ENCODE measurements around the gene RASGRP3. TPM values are rescaled to one million over a fixed set of nuclear protein-coding genes. Genes with fewer than 3 reads are reported as not detected.

RASGRP3 gene
- total RNA-seq, 1 experiment from 2014 or later: 0.59 TPM

DNA sequence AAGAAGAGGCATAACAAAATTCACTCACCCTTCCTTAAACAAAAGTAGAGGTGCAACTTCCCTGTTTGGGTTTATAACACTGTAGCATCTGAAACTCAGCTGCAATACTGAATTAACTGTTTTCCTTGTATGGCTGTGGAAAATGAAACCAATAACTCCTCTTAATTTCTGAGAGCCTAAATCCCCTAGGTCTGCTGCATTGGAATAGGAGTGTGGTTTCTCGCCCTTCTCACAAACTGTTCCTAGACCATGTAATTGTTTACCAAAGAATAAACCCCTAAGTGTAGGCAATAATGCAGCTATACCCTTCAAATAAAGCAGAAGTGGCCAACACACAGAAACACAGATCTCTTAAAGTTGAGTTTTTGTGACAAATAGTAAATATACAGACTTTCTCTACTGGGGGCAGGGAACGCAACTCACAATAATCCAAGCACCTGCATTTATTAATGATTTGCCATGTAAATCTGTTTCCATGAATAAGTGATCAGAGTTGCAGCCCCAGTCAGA, 52.0 kb downstream of the RASGRP3 start:
- DNase-seq (ENCODE audit: low read depth, low spot score) (no peak), ATAC-seq (no peak)
- CTCF ChIA-PET: no interaction called here
- Histone ChIP-seq H3K9me3 (ENCODE audit: control insufficient read depth in 1 of 2, insufficient read depth in 1 of 2, low read depth in 1 of 2, low read length in 2 of 2) (no peaks in the 10 kb centered on the region), H3K27me3 (ENCODE audit: insufficient read depth, low read length) (no peaks in the 10 kb centered on the region), H3K9me2 (ENCODE audit: insufficient read depth) (0 out of 2 replicates have a peak, but pooled peaks cover 2% of the 10 kb centered on the region), H3K79me2 (ENCODE audit: insufficient read depth, low read length) (no peaks in the 10 kb centered on the region), H3K4me3 (replicated peaks in 1 of 2; ENCODE audit: low read depth in 1 of 2, low read length in 2 of 2) (no peak overlapping the region), H3K36me3 (ENCODE audit: control insufficient read depth in 1 of 2, insufficient read depth in 2 of 2, low read length in 2 of 2) (no peaks in the 10 kb centered on the region), H2AFZ (ENCODE audit: low read depth, low read length, poor library complexity, severe bottlenecking) (no peak overlapping the region), H3K4me2 (ENCODE audit: low read length) (no peak overlapping the region), H3K4me1 (ENCODE audit: control insufficient read depth in 1 of 2, insufficient read depth in 2 of 2, low read length in 2 of 2) (peaks cover 0 to 4% of the 10 kb centered on the region in 2 experiments; a peak in 1 of 4 replicates), H3K27ac (ENCODE audit: low read depth, low read length) (no peak overlapping the region), H4K20me1 (ENCODE audit: insufficient read depth) (no peaks in the 10 kb centered on the region), H3K9ac (ENCODE audit: low read length) (no peak overlapping the region)
- POLR2A ChIA-PET: no interaction called here
- BruUV-seq (replicated peaks): no TSS peak
- TF ChIP-seq RAD21 (IDR thresholded peaks at IDR 0.05; ENCODE audit: low read depth) (no peak), CEBPB (IDR thresholded peaks at IDR 0.05; ENCODE audit: low read depth) (no peak), EGR1 (IDR thresholded peaks at IDR 0.05; ENCODE audit: low read depth) (no peak), POLR2A (IDR thresholded peaks at IDR 0.05; ENCODE audit: borderline replicate concordance, extremely low read depth, insufficient read depth, insufficient read length) (no peak), ZFX (IDR thresholded peaks at IDR 0.05) (no peak), FOSL1 (IDR thresholded peaks at IDR 0.05; ENCODE audit: low read depth) (no peak), ELF1 (IDR thresholded peaks at IDR 0.05; ENCODE audit: borderline replicate concordance, low read depth) (no peak)
- RAD21 ChIA-PET (ENCODE audit: low non-redundant PET in 1 of 2, low total read pairs in 2 of 2, uncharacterized antibody in 2 of 2, unreplicated experiment in 2 of 2): no interaction called here
- intact Hi-C loops (cut with micrococcal nuclease): no loop called here

GRCh38 chr2:33529771-33530481, 53.5 kb downstream of the RASGRP3 start:
- Histone ChIP-seq H3K4me2 (ENCODE audit: low read length) (no peak overlapping the region), H3K4me3 (replicated peaks in 1 of 2; ENCODE audit: low read depth in 1 of 2, low read length in 2 of 2) (no peak overlapping the region), H2AFZ (ENCODE audit: low read depth, low read length, poor library complexity, severe bottlenecking) (peak overlapping the region; percentile 87), H3K79me2 (ENCODE audit: insufficient read depth, low read length) (no peaks in the 10 kb centered on the region), H3K9me2 (ENCODE audit: insufficient read depth) (0 out of 2 replicates have a peak, but pooled peaks cover 2% of the 10 kb centered on the region), H3K27ac (ENCODE audit: low read depth, low read length) (no peak overlapping the region), H3K9ac (ENCODE audit: low read length) (no peak overlapping the region), H4K20me1 (ENCODE audit: insufficient read depth) (no peaks in the 10 kb centered on the region), H3K27me3 (ENCODE audit: insufficient read depth, low read length) (no peaks in the 10 kb centered on the region), H3K4me1 (ENCODE audit: control insufficient read depth in 1 of 2, insufficient read depth in 2 of 2, low read length in 2 of 2) (peaks cover 0 to 4% of the 10 kb centered on the region in 2 experiments; a peak in 1 of 4 replicates), H3K36me3 (ENCODE audit: control insufficient read depth in 1 of 2, insufficient read depth in 2 of 2, low read length in 2 of 2) (no peaks in the 10 kb centered on the region), H3K9me3 (ENCODE audit: control insufficient read depth in 1 of 2, insufficient read depth in 1 of 2, low read depth in 1 of 2, low read length in 2 of 2) (no peaks in the 10 kb centered on the region)
- TF ChIP-seq ATF3 (IDR thresholded peaks at IDR 0.05): no peak
- peak; percentile 89 for TF ChIP-seq YY1 (IDR thresholded peaks at IDR 0.05; ENCODE audit: extremely low read depth, insufficient replicate concordance, low read depth, low read length)
- no peak for TF ChIP-seq SRF (IDR thresholded peaks at IDR 0.05; ENCODE audit: low read depth)
- ATAC-seq (peak; percentile 64), DNase-seq (ENCODE audit: low read depth, low spot score) (no peak)
- intact Hi-C loops (cut with micrococcal nuclease): no loop called here
- CTCF ChIA-PET: no interaction called here
- POLR2A ChIA-PET: no interaction called here
- BruUV-seq (replicated peaks): no TSS peak
- RAD21 ChIA-PET (ENCODE audit: low non-redundant PET in 1 of 2, low total read pairs in 2 of 2, uncharacterized antibody in 2 of 2, unreplicated experiment in 2 of 2): no interaction called here

Measured in HCT116 (cell line).